Skin of body (tissue), 2 donors: ENCODE results near the gene NR1D1. TPM values are rescaled to one million over a fixed set of nuclear protein-coding genes. Genes with fewer than 3 reads are reported as not detected.

Experiments
- DNase-seq: peaks from one replicate; lab custom pipeline; 2025; lab: John Stamatoyannopoulos, UW
- total RNA-seq: library from RNA; depleted of rRNA; stranded (reverse); fragments of >200 nt; gene quantifications from one replicate; pipeline ENCODE4 v1.2.3, GENCODE V29; 2014

NR1D1 gene
- total RNA-seq, 1 donor from 2014 or later = 3.6 TPM

- no peak for DNase-seq
Measured at GRCh38 chr17:40097931-40098845, 2.2 kb downstream of the NR1D1 start.

GRCh38 chr17:40097087-40097486 is 3.3 kb downstream of the NR1D1 start:
- DNase-seq = no peak

- DNase-seq = no peak
Measured at GRCh38 chr17:40095944-40096791, 4.2 kb downstream of the NR1D1 start.

GRCh38 chr17:40095351-40095943 is 4.9 kb downstream of the NR1D1 start:
- DNase-seq = no peak

GRCh38 chr17:40094874-40095273 is 5.5 kb downstream of the NR1D1 start:
- DNase-seq = no peak

- no peak for DNase-seq
Measured at GRCh38 chr17:40093580-40094201, 6.7 kb downstream of the NR1D1 start.

GRCh38 chr17:40093005-40093579 is 7.3 kb downstream of the NR1D1 start:
- DNase-seq = no peak

- no peak for DNase-seq
Measured at GRCh38 chr17:40092581-40092980, 7.8 kb downstream of the NR1D1 start.

GRCh38 chr17:40091691-40092397 is 8.5 kb downstream of the NR1D1 start:
- no peak for DNase-seq

- DNase-seq = no peak
Measured at GRCh38 chr17:40090237-40091119, 9.9 kb downstream of the NR1D1 start.

GRCh38 chr17:40089077-40089895 is 11.1 kb downstream of the NR1D1 start:
- DNase-seq = no peak

GRCh38 chr17:40087903-40088718 is 12.3 kb downstream of the NR1D1 start:
- DNase-seq = no peak

GRCh38 chr17:40087049-40087794 is 13.2 kb downstream of the NR1D1 start:
- no peak for DNase-seq

- no peak for DNase-seq
Measured at GRCh38 chr17:40086150-40087044, 14.0 kb downstream of the NR1D1 start.

GRCh38 chr17:40084477-40084876 is 15.9 kb downstream of the NR1D1 start:
- DNase-seq = no peak

- no peak for DNase-seq
Measured at GRCh38 chr17:40079545-40079944, 20.8 kb downstream of the NR1D1 start.
